HG03354 (cell line): ENCODE results near the gene AUH.
A peak's percentile ranks its signal among the peaks of the same experiment; 100 is the strongest.
"Not testable (repeated sequence)": the region's sequence is repeated elsewhere in the genome, so short reads cannot be mapped to it uniquely, and the experiment has no call there.

Source experiments
- ATAC-seq: cut with Tn5 transposase; IDR thresholded peaks from one replicate; pipeline ENCODE4 v1.9.1; 2021; ENCODE audit warnings: mild to moderate bottlenecking; ENCODE audit not compliant: unreplicated experiment, poor library complexity, severe bottlenecking

The AUH gene

DNA sequence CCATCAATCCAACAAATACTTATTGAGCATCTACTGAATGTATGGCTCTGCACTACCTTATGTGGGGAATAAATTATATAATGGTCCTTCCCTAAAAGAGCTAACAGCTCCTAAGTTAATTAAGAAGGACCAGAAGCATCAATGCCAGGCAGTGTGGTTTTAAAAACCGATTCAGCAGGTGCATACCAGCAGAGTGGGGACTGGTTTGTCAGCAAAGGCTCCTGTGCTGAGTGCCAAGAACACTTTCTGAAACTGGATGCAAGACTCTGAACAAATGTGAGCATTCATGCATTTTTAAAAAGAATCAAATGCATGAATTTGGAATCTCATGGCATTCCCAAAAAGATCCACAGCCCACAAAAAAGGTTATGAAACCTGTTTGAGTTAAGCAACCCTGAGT lies 142.2 kb downstream of the AUH start:
- ATAC-seq: no peak

GRCh38 chr9:91217388-91217787 lies 144.3 kb downstream of the AUH start:
- no peak for ATAC-seq

DNA sequence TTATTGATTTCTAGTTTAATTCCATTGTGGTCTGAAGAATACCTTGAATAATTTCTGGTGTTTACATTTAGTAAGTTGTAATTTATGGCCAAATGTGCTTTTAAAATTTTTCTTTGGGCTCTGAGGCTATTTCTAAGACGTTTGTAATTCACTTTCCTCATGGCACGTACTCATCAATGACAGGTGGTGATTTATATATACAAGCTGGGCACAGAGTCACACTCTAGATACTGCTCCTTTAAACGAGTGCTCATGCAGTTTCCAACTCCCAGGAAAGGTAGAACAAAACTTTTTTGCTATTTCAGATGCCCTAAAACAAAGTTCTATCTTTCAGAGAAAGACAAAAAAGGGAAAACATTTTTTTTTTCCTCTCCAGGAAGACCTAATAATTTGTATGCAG lies 146.9 kb downstream of the AUH start:
- ATAC-seq: no peak

- no peak for ATAC-seq
These were observed 147.6 kb downstream of the AUH start for GRCh38 chr9:91214086-91214485.

GRCh38 chr9:91212596-91213243 lies 149.0 kb downstream of the AUH start:
- ATAC-seq: no peak

GRCh38 chr9:91211919-91212318 lies 149.8 kb downstream of the AUH start:
- ATAC-seq: no peak

GRCh38 chr9:91211414-91211813 lies 150.3 kb downstream of the AUH start:
- ATAC-seq: no peak

DNA sequence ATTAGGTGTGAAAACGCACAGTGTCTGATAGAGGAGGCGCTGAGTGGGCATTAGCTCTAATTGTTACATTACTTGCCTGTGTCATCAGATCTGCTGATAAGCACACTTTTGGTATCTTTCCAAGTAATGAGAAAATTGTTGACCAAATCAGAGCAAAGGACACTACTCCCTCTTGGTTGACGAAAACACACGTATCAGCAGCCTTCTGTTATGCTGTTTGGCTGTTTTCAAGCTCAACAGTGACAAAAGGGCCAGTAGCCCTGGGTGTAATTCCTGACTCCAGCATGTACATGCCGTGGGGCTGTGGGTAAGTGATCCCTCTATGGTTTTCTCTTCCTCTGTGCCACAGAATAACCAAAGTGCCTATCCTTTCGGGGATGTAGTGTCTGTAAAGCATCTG lies 151.4 kb downstream of the AUH start:
- no peak for ATAC-seq

DNA sequence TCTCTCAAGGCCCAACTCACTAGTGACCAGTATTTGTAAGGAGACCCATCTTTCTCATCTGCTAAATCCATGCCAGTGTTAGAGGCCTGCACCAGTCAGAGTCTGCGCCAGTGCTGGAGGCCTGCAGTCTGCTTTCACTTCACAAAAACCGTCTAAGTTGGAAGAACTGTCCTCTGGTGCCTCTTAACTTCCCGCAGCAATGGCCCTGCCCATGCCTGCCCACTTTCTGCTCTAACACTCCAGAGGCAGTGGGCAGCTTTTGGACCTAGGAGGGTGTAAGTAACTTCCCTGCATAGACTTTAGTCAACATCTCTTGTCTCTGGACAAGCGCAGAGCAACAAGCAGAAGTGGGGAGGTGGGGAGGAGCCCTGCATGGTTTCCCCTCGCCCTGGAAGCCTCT lies 152.9 kb downstream of the AUH start:
- no peak for ATAC-seq

DNA sequence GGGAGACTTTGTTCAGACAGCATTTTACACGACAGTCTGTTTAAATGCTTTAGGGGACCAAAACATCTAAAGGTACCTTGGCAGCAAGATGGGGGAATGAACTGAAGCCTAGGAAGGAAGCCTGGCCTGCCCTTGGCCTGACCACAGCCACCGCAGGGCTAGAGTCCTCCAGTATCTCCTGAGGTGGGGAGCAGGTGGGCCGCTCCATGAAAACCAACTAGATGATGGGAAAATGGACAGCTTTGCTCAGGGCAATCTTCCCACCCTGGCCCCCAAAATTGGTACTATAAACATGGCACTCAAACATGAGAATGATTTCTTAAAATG lies 153.3 kb downstream of the AUH start:
- no peak for ATAC-seq

DNA sequence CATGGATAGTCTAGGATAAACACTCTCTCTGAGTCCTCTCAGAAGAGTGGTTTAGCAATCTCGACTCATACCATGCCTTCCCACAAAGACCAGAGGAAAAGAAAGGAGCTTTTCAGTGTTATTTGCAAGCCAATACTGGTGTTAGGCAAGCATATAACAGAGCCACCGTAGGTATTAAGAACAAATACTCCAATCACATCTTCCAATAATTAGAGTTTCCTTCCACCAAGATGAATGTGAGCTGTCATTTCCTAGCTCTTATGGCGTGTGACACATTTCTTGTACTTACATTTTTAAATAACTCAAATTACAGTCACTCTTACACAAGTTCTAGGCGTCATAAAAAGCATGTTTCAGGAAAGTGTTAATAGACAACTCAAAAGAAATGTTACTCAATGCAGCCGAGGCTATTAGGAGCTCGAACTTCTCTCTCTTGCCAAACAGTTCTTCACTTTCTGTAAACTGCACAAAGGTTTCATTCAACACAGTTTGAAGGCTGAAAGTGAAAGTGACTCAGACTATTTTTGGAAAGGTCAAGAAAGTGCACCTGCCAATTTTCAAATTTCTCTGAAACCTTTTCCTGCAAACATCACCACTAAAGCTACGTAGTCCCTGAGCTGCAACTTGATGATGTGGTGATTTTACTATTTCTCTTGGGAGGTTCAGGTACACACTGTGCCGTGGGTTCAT lies 153.8 kb downstream of the AUH start:
- peak; percentile 84 for ATAC-seq

DNA sequence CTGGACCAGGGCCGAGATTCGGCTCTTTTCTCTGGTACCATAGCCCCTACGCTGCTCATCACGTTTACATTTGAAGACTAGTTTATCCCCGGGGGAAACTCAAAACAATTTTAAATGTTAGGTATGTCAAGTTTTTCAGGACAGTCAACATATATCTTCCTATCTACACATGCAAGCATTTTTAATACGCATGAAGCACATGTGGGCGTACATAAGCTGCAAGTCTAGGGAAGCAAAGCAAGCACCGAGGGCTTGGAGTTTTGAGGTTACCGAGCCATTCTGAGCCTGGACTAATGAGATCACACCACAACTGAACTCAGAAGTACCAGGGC lies 154.4 kb downstream of the AUH start:
- ATAC-seq: no peak

GRCh38 chr9:91206806-91207205 lies 154.9 kb downstream of the AUH start:
- no peak for ATAC-seq

DNA sequence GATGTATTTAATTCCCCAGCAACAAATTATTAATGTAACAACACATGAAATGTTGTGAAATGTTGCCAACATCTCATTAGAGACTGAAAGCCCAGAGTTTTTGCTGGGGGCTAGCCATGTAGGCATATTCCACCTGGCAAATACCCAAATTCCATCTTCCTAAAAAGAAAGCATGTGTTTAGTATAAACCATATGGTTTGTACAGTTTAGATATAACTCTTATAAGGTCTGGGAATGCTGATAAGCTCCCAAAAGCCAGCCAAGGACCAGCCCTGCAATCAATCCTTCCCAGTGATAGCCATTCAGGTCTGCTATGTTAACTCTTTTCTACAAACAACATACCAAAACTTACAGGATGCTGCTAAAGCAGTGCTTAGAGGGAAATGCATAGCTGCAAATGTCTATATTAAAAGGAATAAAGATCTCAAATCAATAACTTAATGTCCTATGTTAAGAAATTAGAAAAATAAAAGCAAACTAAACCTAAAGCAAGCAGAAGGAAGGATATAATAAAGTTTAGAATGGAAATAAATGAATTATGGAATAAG lies 158.9 kb downstream of the AUH start:
- ATAC-seq: no peak

- no peak for ATAC-seq
These were observed 160.9 kb downstream of the AUH start for GRCh38 chr9:91200692-91201336.

DNA sequence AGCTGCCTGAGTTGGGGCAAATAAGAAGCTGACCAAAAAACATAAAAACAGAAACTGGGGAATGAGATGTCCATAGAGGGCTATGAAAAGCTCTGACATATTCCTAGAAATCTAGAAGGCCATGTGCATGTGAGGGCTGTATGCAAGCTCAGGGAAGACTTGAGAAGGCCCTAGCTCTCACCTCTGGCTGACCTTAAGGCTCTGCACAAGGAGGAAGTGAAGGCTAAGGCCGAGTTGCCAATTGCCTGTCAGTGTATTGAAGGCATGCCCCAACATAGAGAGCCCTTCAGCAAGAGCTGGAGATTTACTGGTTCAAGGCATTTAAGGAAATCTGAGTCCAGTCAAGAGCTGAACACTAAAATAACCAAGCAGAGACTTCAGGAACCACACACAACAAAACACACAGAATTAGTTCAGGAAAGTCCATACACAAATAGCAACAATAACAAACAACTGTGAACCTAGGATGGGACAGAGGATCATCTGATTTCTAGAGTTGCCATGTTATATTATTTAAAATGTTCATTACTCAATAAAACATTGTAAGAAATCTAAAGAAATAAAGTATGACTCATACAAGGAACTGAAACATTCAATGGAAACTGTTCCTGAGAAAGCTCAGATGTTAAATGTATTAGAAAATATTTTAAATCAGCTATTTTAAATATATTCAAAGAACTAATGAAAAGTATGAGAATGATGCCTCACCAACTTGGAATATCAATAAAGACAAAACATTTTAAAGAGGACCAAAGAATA lies 161.8 kb downstream of the AUH start:
- no peak for ATAC-seq

- not testable (repeated sequence) for ATAC-seq
These were observed 162.8 kb downstream of the AUH start for GRCh38 chr9:91198881-91199280.

GRCh38 chr9:91198405-91198804 lies 163.3 kb downstream of the AUH start:
- no peak for ATAC-seq

GRCh38 chr9:91197232-91198181 lies 164.2 kb downstream of the AUH start:
- no peak for ATAC-seq
